Mesodermal cell (in vitro differentiated cells): ENCODE data around the gene SSBP3.

Experiments
- H3K27ac ChIP-seq: 2 replicates; pipeline ENCODE4 v1.7.0; 2013; ENCODE audit warnings: mild to moderate bottlenecking, low read depth, low read length, moderate library complexity; ENCODE audit not compliant: severe bottlenecking
- H3K36me3 ChIP-seq: 2 replicates; pipeline ENCODE4 v1.7.1; 2013; ENCODE audit warnings: mild to moderate bottlenecking, low read length, moderate library complexity; ENCODE audit not compliant: control insufficient read depth, insufficient read depth
- H3K4me1 ChIP-seq: one replicate; pipeline ENCODE4 v1.7.1; 2013; ENCODE audit warnings: mild to moderate bottlenecking, low read length; ENCODE audit not compliant: insufficient read depth, control insufficient read depth, poor library complexity, severe bottlenecking
- H3K4me3 ChIP-seq: 2 replicates; pipeline ENCODE4 v1.7.0; 2013; ENCODE audit warnings: low read length, control low read depth, mild to moderate bottlenecking; ENCODE audit not compliant: insufficient read depth, poor library complexity, severe bottlenecking; ENCODE audit errors: extremely low read depth
- H3K9me3 ChIP-seq: 2 replicates; pipeline ENCODE4 v1.7.1; 2013; ENCODE audit warnings: mild to moderate bottlenecking, low read length, moderate library complexity; ENCODE audit not compliant: control insufficient read depth
- WGBS, 2 experiments: methylation state at CpG; one replicate each; pipeline ENCODE4 v1.1.5; 2013; ENCODE audit warnings: missing lambda C conversion rate in 2 of 2; ENCODE audit not compliant: insufficient coverage in 2 of 2; 5-methylcytosine and 5-hydroxymethylcytosine counted together

SSBP3 gene

GRCh38 chr1:54254055-54254454, 152.1 kb downstream of the SSBP3 start:
- 93 to 95% methylated on average over 9 to 10 of the region's 10 CpGs for WGBS, 2 experiments
- Histone ChIP-seq H3K4me1 (peaks cover 32% of the 10 kb centered on the region), H3K27ac (peak overlapping the region; percentile 57), H3K4me3 (no peak overlapping the region), H3K36me3 (peaks cover 75% of the 10 kb centered on the region), H3K9me3 (no peaks in the 10 kb centered on the region)

- WGBS, 2 experiments = 82 to 93% methylated on average over 3 to 5 of the region's 5 CpGs
- Histone ChIP-seq H3K4me3 (no peak overlapping the region), H3K4me1 (peaks cover 32% of the 10 kb centered on the region), H3K27ac (peak overlapping the region; percentile 57), H3K9me3 (no peaks in the 10 kb centered on the region), H3K36me3 (peaks cover 76% of the 10 kb centered on the region)
These were observed 152.7 kb downstream of the SSBP3 start for GRCh38 chr1:54253480-54253879.

- H3K36me3 ChIP-seq = peaks cover 79% of the 10 kb centered on the region
- no peak overlapping the region for H3K4me3 ChIP-seq
- peaks cover 32% of the 10 kb centered on the region for H3K4me1 ChIP-seq
- no peaks in the 10 kb centered on the region for H3K9me3 ChIP-seq
- H3K27ac ChIP-seq = no peak overlapping the region
- WGBS, 2 experiments = 91 to 97% methylated on average over 7 to 9 of the region's 11 CpGs
These were observed 153.7 kb downstream of the SSBP3 start for GRCh38 chr1:54252371-54252936.

GRCh38 chr1:54250670-54251069, 155.5 kb downstream of the SSBP3 start:
- no peak overlapping the region for H3K4me3 ChIP-seq
- no peaks in the 10 kb centered on the region for H3K9me3 ChIP-seq
- peak overlapping the region; percentile 5 for H3K27ac ChIP-seq
- H3K4me1 ChIP-seq = peaks cover 28% of the 10 kb centered on the region
- H3K36me3 ChIP-seq = peaks cover 80% of the 10 kb centered on the region
- 99 to 100% methylated on average over 12 of the region's 12 CpGs for WGBS, 2 experiments

- Histone ChIP-seq H3K27ac (peak overlapping the region; percentile 75), H3K36me3 (peaks cover 79% of the 10 kb centered on the region), H3K9me3 (no peaks in the 10 kb centered on the region), H3K4me3 (no peak overlapping the region), H3K4me1 (peaks cover 28% of the 10 kb centered on the region)
- WGBS, 2 experiments = 83 to 95% methylated on average over 2 to 6 of the region's 9 CpGs
These were observed 156.3 kb downstream of the SSBP3 start for GRCh38 chr1:54249819-54250435.

- Histone ChIP-seq H3K4me1 (peaks cover 21% of the 10 kb centered on the region), H3K4me3 (no peak overlapping the region), H3K9me3 (no peaks in the 10 kb centered on the region), H3K36me3 (peaks cover 81% of the 10 kb centered on the region), H3K27ac (no peak overlapping the region)
- WGBS, 2 experiments = 96% methylated on average over 2 to 4 of the region's 4 CpGs
These were observed 157.2 kb downstream of the SSBP3 start for GRCh38 chr1:54248966-54249365.

- Histone ChIP-seq H3K36me3 (peaks cover 84% of the 10 kb centered on the region), H3K4me1 (peaks cover 11% of the 10 kb centered on the region), H3K27ac (no peak overlapping the region), H3K4me3 (no peak overlapping the region), H3K9me3 (no peaks in the 10 kb centered on the region)
- 92 to 94% methylated on average over 10 to 11 of the region's 11 CpGs for WGBS, 2 experiments
These were observed 158.2 kb downstream of the SSBP3 start for GRCh38 chr1:54247863-54248515.

- no peaks in the 10 kb centered on the region for H3K9me3 ChIP-seq
- no peak overlapping the region for H3K27ac ChIP-seq
- WGBS, 2 experiments = 93 to 95% methylated on average over 8 to 10 of the region's 10 CpGs
- peaks cover 85% of the 10 kb centered on the region for H3K36me3 ChIP-seq
- no peak overlapping the region for H3K4me3 ChIP-seq
- peaks cover 5% of the 10 kb centered on the region for H3K4me1 ChIP-seq
These were observed 160.0 kb downstream of the SSBP3 start for GRCh38 chr1:54246116-54246721.

GRCh38 chr1:54245501-54245900, 160.7 kb downstream of the SSBP3 start:
- Histone ChIP-seq H3K4me1 (peaks cover under 1% of the 10 kb centered on the region), H3K27ac (no peak overlapping the region), H3K4me3 (no peak overlapping the region), H3K9me3 (no peaks in the 10 kb centered on the region), H3K36me3 (peaks cover 85% of the 10 kb centered on the region)
- 85 to 91% methylated on average over 3 to 4 of the region's 4 CpGs for WGBS, 2 experiments

- peaks cover 82% of the 10 kb centered on the region for H3K36me3 ChIP-seq
- H3K27ac ChIP-seq = no peak overlapping the region
- no peaks in the 10 kb centered on the region for H3K9me3 ChIP-seq
- no peaks in the 10 kb centered on the region for H3K4me1 ChIP-seq
- 97 to 100% methylated on average over 4 to 5 of the region's 7 CpGs for WGBS, 2 experiments
- no peak overlapping the region for H3K4me3 ChIP-seq
These were observed 161.5 kb downstream of the SSBP3 start for GRCh38 chr1:54244655-54245054.
